Measurements from ENCODE around the gene GAGE12F.
"Not testable (repeated sequence)": the region's sequence is repeated elsewhere in the genome, so short reads cannot be mapped to it uniquely, and the experiment has no call there.

The GAGE12F gene, protein sequence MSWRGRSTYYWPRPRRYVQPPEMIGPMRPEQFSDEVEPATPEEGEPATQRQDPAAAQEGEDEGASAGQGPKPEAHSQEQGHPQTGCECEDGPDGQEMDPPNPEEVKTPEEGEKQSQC

DNA sequence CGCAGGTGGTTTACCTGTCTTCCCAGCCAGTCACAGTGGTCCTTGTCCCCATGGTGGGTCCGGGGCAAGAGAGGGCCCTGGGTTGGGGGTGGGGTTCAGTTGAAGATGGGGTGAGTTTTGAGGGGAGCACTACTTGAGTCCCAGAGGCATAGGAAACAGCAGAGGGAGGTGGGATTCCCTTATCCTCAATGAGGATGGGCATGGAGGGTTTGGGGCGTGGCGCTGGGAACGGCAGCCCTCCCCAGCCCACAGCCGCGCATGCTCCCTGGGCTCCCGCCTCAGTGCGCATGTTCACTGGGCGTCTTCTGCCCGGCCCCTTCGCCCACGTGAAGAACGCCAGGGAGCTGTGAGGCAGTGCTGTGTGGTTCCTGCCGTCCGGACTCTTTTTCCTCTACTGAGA is at the start of gene GAGE12F:
TSS of gene GAGE12F (plus strand) at position 301 of the 400 bp plus-strand sequence. CDS start 1,155 bp downstream, outside the sequence.
- not testable (repeated sequence) for DNase-seq

DNA sequence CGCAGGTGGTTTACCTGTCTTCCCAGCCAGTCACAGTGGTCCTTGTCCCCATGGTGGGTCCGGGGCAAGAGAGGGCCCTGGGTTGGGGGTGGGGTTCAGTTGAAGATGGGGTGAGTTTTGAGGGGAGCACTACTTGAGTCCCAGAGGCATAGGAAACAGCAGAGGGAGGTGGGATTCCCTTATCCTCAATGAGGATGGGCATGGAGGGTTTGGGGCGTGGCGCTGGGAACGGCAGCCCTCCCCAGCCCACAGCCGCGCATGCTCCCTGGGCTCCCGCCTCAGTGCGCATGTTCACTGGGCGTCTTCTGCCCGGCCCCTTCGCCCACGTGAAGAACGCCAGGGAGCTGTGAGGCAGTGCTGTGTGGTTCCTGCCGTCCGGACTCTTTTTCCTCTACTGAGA is 28.8 kb upstream of the GAGE12F start, which contains the start of gene GAGE12C:
TSS of gene GAGE12C (plus strand) at position 301 of the 400 bp plus-strand sequence. CDS start 1,155 bp downstream, outside the sequence.
- DNase-seq = not testable (repeated sequence)

DNA sequence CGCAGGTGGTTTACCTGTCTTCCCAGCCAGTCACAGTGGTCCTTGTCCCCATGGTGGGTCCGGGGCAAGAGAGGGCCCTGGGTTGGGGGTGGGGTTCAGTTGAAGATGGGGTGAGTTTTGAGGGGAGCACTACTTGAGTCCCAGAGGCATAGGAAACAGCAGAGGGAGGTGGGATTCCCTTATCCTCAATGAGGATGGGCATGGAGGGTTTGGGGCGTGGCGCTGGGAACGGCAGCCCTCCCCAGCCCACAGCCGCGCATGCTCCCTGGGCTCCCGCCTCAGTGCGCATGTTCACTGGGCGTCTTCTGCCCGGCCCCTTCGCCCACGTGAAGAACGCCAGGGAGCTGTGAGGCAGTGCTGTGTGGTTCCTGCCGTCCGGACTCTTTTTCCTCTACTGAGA is 19.2 kb upstream of the GAGE12F start, which contains the start of gene GAGE12D:
TSS of gene GAGE12D (plus strand) at position 301 of the 400 bp plus-strand sequence. CDS start 1,155 bp downstream, outside the sequence.
- not testable (repeated sequence) for DNase-seq

GRCh38 chrX:49550989-49551388 is 9.7 kb upstream of the GAGE12F start, which contains the start of gene GAGE12E:
Gene GAGE12E, plus strand, starts transcription at chrX:49551289. Its CDS starts 1,155 bp downstream, at chrX:49552444.
- DNase-seq = not testable (repeated sequence)

DNA sequence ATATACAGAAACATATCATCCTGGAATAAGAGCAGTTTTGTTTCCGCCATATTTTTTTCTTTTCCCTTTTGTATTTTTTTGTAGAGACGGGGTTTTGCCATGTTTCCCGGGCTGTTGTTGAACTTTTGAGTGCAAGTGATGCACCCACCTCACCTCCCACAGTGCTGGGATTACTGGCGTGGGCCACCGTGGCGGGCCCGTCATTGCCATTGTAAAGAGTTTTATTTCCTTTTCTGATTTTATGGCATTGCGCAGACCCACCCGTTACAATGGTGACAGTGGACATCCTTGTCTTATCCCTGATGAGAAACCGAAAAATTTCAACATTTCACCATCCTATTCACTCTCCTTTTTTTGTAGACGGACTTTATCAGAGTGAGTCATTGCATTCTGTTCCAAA is 8.1 kb downstream of the GAGE12F start:
- not testable (repeated sequence) for DNase-seq

DNA sequence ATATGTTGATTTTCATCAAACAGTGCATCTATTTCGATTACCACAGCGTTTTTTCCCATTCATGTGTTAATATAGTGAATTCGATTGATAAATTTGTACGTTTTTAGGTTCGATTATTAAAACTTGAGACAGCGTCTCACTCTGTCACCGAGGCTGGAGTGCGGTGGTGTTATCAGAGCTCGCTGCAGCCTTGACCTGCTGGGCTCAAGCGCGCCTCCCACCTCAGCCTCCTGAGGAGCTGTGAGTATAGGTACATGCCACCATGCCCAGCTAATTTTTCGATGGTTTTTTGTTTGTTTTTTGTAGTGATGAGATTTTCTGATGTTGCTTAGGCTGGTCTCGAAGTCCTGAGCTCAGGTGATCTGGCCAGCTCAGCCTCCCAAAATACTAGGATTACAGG is 8.5 kb downstream of the GAGE12F start:
- DNase-seq = not testable (repeated sequence)

DNA sequence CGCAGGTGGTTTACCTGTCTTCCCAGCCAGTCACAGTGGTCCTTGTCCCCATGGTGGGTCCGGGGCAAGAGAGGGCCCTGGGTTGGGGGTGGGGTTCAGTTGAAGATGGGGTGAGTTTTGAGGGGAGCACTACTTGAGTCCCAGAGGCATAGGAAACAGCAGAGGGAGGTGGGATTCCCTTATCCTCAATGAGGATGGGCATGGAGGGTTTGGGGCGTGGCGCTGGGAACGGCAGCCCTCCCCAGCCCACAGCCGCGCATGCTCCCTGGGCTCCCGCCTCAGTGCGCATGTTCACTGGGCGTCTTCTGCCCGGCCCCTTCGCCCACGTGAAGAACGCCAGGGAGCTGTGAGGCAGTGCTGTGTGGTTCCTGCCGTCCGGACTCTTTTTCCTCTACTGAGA is 9.5 kb downstream of the GAGE12F start, which contains the start of gene GAGE12G:
TSS of gene GAGE12G (plus strand) at position 301 of the 400 bp plus-strand sequence. CDS start 1,155 bp downstream, outside the sequence.
- DNase-seq = not testable (repeated sequence)

GRCh38 chrX:49579649-49580048 is 19.0 kb downstream of the GAGE12F start, which contains the start of gene GAGE12H:
Gene GAGE12H, plus strand, starts transcription at chrX:49579949. Its CDS starts 1,155 bp downstream, at chrX:49581104.
- not testable (repeated sequence) for DNase-seq

- DNase-seq = not testable (repeated sequence)
Measured at GRCh38 chrX:49589196-49589595, 28.6 kb downstream of the GAGE12F start, which contains the start of gene GAGE2A. Gene GAGE2A, plus strand, starts transcription at chrX:49589496. Its CDS starts 1,155 bp downstream, at chrX:49590651.

DNA sequence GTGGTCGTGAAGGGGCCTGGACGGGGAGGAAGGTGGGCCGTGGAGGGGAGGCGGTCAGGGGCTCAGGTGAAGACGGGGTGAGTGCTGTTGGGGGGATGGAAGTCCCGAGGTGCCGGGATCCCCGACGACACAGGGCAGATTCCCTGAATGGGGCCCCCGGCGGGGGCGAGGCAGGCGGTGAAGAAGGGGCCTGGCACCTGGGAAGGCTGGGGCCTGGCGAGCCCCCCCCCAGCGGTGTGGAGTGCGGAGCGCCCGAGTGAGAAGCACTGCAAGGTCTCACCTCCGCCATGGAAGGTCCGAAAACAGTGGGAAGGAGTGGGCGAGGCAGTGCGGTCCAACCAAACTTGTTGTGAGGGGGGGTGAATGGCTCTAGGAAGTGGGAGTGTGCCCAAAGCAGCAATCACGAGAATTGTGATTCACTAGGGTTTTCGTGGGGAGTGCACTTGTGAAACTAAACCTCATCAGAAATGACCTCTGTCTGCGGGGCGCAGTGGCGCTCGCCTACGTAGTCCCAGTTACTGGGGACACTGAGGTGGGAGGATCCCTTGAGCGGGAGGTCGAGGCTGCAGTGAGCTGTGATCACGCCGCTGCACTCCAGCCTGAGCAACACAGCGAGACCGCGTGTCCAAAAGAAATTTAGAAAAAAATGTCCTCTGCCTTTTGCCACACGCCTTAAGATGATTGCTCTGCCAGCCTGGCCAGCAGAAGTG is 29.3 kb downstream of the GAGE12F start:
- not testable (repeated sequence) for DNase-seq

DNA sequence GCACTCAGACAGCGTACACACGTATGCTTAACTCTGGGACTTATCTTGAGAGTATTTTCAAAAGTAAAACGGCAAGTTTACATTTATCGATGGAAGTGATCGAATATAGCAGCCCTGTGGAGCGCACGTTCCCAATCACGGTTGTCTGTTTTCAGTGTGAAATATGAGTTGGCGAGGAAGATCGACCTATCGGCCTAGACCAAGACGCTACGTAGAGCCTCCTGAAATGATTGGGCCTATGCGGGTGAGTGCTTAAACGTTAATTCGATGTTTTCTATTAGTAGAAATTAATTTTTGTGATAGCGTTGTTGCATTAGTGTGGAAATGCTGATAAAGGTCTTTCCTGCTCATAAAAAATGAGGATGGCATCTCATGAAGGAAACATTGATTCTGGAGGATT is 29.8 kb downstream of the GAGE12F start:
- DNase-seq = not testable (repeated sequence)

DNA sequence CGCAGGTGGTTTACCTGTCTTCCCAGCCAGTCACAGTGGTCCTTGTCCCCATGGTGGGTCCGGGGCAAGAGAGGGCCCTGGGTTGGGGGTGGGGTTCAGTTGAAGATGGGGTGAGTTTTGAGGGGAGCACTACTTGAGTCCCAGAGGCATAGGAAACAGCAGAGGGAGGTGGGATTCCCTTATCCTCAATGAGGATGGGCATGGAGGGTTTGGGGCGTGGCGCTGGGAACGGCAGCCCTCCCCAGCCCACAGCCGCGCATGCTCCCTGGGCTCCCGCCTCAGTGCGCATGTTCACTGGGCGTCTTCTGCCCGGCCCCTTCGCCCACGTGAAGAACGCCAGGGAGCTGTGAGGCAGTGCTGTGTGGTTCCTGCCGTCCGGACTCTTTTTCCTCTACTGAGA is 38.1 kb downstream of the GAGE12F start, which contains the start of gene GAGE1:
TSS of gene GAGE1 (plus strand) at position 301 of the 400 bp plus-strand sequence. CDS start 1,155 bp downstream, outside the sequence.
- DNase-seq = not testable (repeated sequence)

GRCh38 chrX:49610718-49611310 is 50.2 kb downstream of the GAGE12F start:
- no peak for DNase-seq

Data from SHP77 treated with DMSO at 0.1 percent for 48 hours (cell line).